CD4-positive, alpha-beta T cell (primary cell): ENCODE results near the gene BCAT1. TPM values are rescaled to one million over a fixed set of nuclear protein-coding genes. Genes with fewer than 3 reads are reported as not detected.

Experiments
- ATAC-seq: fragments of 200-7000 bp; cut with Tn5 transposase; one replicate; pipeline ENCODE4 v1.10.0; 2022; ENCODE audit warnings: mild to moderate bottlenecking; ENCODE audit not compliant: poor library complexity
- CTCF ChIA-PET: fragments of 350-600 bp; sonication (Branson Sonifier 250); formaldehyde crosslinking; loops from one replicate; lab custom pipeline; 2021; ENCODE audit warnings: antibody characterized with exemption, inconsistent platforms; lab: Charles Lee
- POLR2A ChIA-PET: fragments of 350-600 bp; sonication (Branson Sonifier 250); formaldehyde crosslinking; loops from one replicate; lab custom pipeline; 2021; ENCODE audit warnings: antibody characterized with exemption, inconsistent platforms; lab: Charles Lee
- DNase-seq, 14 experiments: peaks; one replicate each; pipeline ENCODE4 v3.0.0-alpha.2; 2013 to 2020; ENCODE audit warnings: mixed read lengths in 2 of 14
- H3K27ac ChIP-seq, 2 donors: one replicate each; pipeline versions ENCODE4 v1.5.1 to v1.7.0; 2013; ENCODE audit warnings: low read length in 2 of 2, low read depth in 1 of 2, mild to moderate bottlenecking in 1 of 2
- H3K27me3 ChIP-seq, 2 experiments: 1 replicate in 1 of 2; 2 replicates in 1 of 2; pipeline versions ENCODE4 v1.6.1 to v1.7.0; 2013; ENCODE audit warnings: low read length in 2 of 2, control low read depth in 1 of 2, mild to moderate bottlenecking in 1 of 2, moderate library complexity in 1 of 2; ENCODE audit not compliant: insufficient read depth in 2 of 2, control insufficient read depth in 1 of 2
- H3K36me3 ChIP-seq: one replicate; pipeline ENCODE4 v1.6.1; 2013; ENCODE audit warnings: low read length, control low read depth; ENCODE audit not compliant: insufficient read depth
- H3K4me1 ChIP-seq: one replicate; pipeline ENCODE4 v1.6.1; 2013; ENCODE audit warnings: low read length, control low read depth; ENCODE audit not compliant: insufficient read depth
- H3K4me3 ChIP-seq: one replicate; pipeline ENCODE4 v1.5.1; 2013; ENCODE audit warnings: mild to moderate bottlenecking, low read length, moderate library complexity
- H3K9me3 ChIP-seq, 2 experiments: 1 replicate in 1 of 2; 2 replicates in 1 of 2; pipeline versions ENCODE4 v1.6.1 to v1.7.0; 2013; ENCODE audit warnings: low read length in 2 of 2, mild to moderate bottlenecking in 2 of 2, control low read depth in 1 of 2, moderate library complexity in 1 of 2; ENCODE audit not compliant: control insufficient read depth in 1 of 2, insufficient read depth in 1 of 2
- H3K27ac Mint-ChIP-seq: one replicate; pipeline ENCODE4 v1.8.0; 2020; ENCODE audit warnings: mixed read lengths
- H3K27me3 Mint-ChIP-seq: one replicate; pipeline ENCODE4 v1.8.0; 2021; ENCODE audit warnings: mixed read lengths
- H3K36me3 Mint-ChIP-seq: one replicate; pipeline ENCODE4 v1.8.0; 2021; ENCODE audit warnings: low read depth, mixed read lengths
- H3K4me1 Mint-ChIP-seq: one replicate; pipeline ENCODE4 v1.8.0; 2021; ENCODE audit warnings: low read depth, mixed read lengths
- H3K4me3 Mint-ChIP-seq: one replicate; pipeline ENCODE4 v1.8.0; 2020; ENCODE audit warnings: mild to moderate bottlenecking, mixed read lengths
- H3K9me3 Mint-ChIP-seq: one replicate; pipeline ENCODE4 v1.8.0; 2020; ENCODE audit warnings: mixed read lengths
- intact Hi-C, 2 experiments: fragments of 100-400 bp; cut with DNase I in 1 of 2; cut with micrococcal nuclease in 1 of 2; formaldehyde crosslinking; loops; one replicate each; pipeline versions ENCODE4 v1.15.1 to v1.9.0; 2023 to 2025; cut with DNase I, micrococcal nuclease
- total RNA-seq, 174 experiments: library from RNA in 2 of 174; stranded (reverse) in 2 of 174; gene quantifications; one replicate each; pipeline ENCODE4 v1.2.3 and lab custom pipeline; 2021 to 2026
- TF ChIP-seq, protein P1 (sequence below): fragments of 200-600 bp; IDR thresholded peaks from one replicate; pipeline ENCODE4 v1.8.0; 2022; ENCODE audit warnings: antibody characterized with exemption, mild to moderate bottlenecking

The BCAT1 gene
- total RNA-seq, 2 experiments from 2014 or later: 0.34 to 0.91 TPM

DNA sequence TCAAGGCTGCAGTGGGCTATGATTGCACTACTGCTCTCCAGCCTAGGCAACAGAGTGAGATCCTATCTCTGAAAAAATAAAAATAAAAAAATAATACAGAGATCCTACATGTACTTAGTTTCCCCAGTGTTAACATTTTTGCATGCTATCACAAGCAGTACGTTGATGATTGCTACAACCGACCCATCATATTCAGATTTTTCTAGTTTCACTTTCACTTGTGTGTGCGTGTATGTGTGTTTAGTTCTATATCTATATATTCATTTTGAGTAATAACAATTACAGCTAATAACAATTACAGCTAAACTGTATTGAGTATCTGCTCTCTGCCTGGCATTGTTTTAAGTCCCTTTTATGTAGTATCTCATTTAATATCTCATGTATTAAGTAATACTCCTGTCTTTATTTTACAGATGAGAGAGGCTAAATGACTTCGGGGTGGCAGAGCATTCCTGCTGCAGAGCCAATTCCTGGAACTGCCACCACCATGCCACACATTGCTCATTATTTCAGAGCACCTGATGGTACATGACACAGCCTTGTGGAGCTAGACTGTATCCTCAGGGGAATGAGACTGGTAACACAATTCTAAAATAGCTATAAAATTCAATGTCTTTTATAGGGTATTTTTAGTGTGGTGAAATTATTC, 153.1 kb downstream of the BCAT1 start:
- Histone ChIP-seq H3K36me3 (no peaks in the 10 kb centered on the region), H3K4me3 (peak overlapping the region; percentile 52), H3K4me1 (no peaks in the 10 kb centered on the region), H3K27me3 (no peaks in the 10 kb centered on the region), H3K9me3 (no peaks in the 10 kb centered on the region), H3K27ac (no peak overlapping the region)
- POLR2A ChIA-PET: interaction anchor here (0.6 kb wide), 1 partner anchor 19 kb away, joined by 3 read pairs; no protein-coding TSS in a partner anchor
- TF ChIP-seq, protein P1, sequence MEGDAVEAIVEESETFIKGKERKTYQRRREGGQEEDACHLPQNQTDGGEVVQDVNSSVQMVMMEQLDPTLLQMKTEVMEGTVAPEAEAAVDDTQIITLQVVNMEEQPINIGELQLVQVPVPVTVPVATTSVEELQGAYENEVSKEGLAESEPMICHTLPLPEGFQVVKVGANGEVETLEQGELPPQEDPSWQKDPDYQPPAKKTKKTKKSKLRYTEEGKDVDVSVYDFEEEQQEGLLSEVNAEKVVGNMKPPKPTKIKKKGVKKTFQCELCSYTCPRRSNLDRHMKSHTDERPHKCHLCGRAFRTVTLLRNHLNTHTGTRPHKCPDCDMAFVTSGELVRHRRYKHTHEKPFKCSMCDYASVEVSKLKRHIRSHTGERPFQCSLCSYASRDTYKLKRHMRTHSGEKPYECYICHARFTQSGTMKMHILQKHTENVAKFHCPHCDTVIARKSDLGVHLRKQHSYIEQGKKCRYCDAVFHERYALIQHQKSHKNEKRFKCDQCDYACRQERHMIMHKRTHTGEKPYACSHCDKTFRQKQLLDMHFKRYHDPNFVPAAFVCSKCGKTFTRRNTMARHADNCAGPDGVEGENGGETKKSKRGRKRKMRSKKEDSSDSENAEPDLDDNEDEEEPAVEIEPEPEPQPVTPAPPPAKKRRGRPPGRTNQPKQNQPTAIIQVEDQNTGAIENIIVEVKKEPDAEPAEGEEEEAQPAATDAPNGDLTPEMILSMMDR: no peak
- no peaks in the 10 kb centered on the region for H3K9me3 Mint-ChIP-seq
- no peaks in the 10 kb centered on the region for H3K27me3 Mint-ChIP-seq
- CTCF ChIA-PET: no interaction called here
- no peaks in the 10 kb centered on the region for H3K36me3 Mint-ChIP-seq
- no peak for ATAC-seq
- peak overlapping the region; percentile 55 for H3K27ac Mint-ChIP-seq
- H3K4me1 Mint-ChIP-seq: peaks cover 19% of the 10 kb centered on the region
- intact Hi-C loops: no loop called here
- peak overlapping the region; percentile 87 for H3K4me3 Mint-ChIP-seq
- peak in 3 of 14 experiments; percentile 24 to 57 (median 28) for DNase-seq

DNA sequence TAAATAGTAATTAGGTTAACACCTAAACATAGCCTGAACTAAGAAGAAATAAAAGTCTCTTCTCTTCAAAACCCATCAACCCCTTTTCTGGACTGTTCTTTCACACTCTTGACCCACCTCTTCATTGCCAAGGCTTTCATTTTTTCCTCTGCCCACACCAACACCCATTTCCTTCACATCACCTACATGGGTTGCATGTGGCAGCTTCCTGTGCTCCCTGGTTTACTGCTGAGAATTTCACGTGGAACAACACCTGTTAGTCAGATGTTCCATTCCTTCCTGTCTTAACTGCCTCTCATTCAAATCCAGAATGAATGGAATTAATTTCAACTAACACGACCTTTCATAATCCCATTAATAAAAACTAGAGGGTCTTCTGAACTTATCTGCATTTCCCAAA, 157.3 kb downstream of the BCAT1 start:
- POLR2A ChIA-PET: no interaction called here
- peaks cover 0 to 3% of the 10 kb centered on the region in 2 experiments for H3K27me3 ChIP-seq
- Mint-ChIP-seq H3K9me3 (no peaks in the 10 kb centered on the region), H3K4me3 (no peak overlapping the region), H3K27me3 (no peaks in the 10 kb centered on the region), H3K27ac (no peak overlapping the region), H3K4me1 (peaks cover 19% of the 10 kb centered on the region), H3K36me3 (no peaks in the 10 kb centered on the region)
- no peak for DNase-seq
- no peak overlapping the region for H3K27ac ChIP-seq
- intact Hi-C loops: no loop called here
- no peak overlapping the region for H3K4me3 ChIP-seq
- TF ChIP-seq, protein P1: no peak
- no peak for ATAC-seq
- H3K9me3 ChIP-seq: no peaks in the 10 kb centered on the region
- H3K36me3 ChIP-seq: no peaks in the 10 kb centered on the region
- H3K4me1 ChIP-seq: no peaks in the 10 kb centered on the region
- CTCF ChIA-PET: no interaction called here

DNA sequence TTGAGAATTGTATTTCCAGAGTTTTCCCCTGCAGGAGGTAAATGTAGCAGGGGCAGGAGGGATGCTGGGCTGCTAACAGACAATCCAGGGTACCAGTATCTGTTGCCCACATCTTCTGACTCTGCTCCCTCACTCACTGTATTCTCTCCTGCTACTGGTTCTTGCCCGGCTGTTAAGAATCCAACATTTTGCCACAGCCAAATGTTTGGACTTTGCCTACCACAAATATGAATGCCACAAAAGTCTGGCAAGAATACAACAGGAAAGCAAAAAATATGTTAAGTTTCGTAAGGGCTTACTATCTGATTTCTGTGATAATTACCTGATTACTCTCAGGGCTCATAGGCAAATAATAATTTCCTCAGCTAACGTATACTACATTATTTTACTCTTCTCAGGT, 160.0 kb downstream of the BCAT1 start:
- Mint-ChIP-seq H3K9me3 (no peaks in the 10 kb centered on the region), H3K4me3 (no peak overlapping the region), H3K4me1 (no peaks in the 10 kb centered on the region), H3K36me3 (no peaks in the 10 kb centered on the region), H3K27me3 (no peaks in the 10 kb centered on the region), H3K27ac (no peak overlapping the region)
- intact Hi-C loops: no loop called here
- H3K27me3 ChIP-seq: peaks cover 0 to 3% of the 10 kb centered on the region in 2 experiments
- ChIA-PET CTCF (no interaction called here), POLR2A (no interaction called here)
- H3K9me3 ChIP-seq: no peaks in the 10 kb centered on the region
- TF ChIP-seq, protein P1: no peak
- no peaks in the 10 kb centered on the region for H3K4me1 ChIP-seq
- H3K27ac ChIP-seq: no peak overlapping the region
- no peak for DNase-seq
- H3K4me3 ChIP-seq: no peak overlapping the region
- no peak for ATAC-seq
- no peaks in the 10 kb centered on the region for H3K36me3 ChIP-seq
